ENCODE results near the gene SPEN.

SPEN gene

DNA sequence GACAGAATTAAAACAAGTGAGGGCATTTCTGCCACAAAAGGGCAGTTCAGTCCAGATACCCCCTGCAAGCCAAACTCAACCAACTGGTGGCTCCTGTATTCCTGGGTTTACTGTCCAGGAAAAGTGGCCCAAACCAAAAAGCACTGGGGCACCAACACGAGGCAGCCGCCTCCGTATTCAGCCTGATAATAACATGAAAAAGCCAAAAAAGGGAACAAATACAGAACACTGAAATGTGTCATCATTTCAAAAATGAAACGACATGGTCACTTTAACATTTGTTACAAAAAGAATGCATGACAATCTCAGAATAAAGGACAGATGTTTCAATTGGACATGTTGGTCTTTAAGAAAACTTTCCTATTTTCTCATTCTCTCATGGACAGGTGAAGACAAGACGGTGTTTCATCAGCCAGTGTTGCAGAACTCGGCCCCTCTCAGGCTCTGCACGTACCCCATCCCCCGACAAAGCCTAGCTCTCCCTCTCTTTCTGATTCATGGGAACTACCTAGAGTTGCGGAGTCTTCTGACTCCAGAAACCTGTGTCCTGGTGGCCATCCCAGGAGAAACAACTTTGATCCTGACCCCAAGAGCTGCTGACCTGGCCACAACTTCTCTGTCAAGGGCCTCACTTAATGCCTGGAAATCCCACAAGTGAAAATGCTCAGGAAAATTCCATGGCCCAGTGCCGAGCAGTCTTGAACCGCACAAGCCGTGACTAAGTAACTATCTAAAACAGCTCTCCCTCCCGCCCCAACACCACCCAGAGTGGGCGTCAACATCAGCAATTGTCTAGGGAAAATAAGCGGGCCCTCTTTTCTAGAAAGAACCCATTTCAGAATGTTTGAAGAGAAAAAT lies 101.3 kb downstream of the SPEN start:
- peak; percentile 74 for DNase-seq (ENCODE audit: low read depth)

GRCh38 chr1:15949453-15950245 lies 102.1 kb downstream of the SPEN start:
- peak; percentile 84 for DNase-seq (ENCODE audit: low read depth)

- no peak for DNase-seq (ENCODE audit: low read depth)
These were observed 102.8 kb downstream of the SPEN start for GRCh38 chr1:15950302-15950701.

GRCh38 chr1:15950763-15951295 lies 103.3 kb downstream of the SPEN start:
- no peak for DNase-seq (ENCODE audit: low read depth)

GRCh38 chr1:15951341-15952153 lies 104.0 kb downstream of the SPEN start:
- DNase-seq (ENCODE audit: low read depth): no peak

DNA sequence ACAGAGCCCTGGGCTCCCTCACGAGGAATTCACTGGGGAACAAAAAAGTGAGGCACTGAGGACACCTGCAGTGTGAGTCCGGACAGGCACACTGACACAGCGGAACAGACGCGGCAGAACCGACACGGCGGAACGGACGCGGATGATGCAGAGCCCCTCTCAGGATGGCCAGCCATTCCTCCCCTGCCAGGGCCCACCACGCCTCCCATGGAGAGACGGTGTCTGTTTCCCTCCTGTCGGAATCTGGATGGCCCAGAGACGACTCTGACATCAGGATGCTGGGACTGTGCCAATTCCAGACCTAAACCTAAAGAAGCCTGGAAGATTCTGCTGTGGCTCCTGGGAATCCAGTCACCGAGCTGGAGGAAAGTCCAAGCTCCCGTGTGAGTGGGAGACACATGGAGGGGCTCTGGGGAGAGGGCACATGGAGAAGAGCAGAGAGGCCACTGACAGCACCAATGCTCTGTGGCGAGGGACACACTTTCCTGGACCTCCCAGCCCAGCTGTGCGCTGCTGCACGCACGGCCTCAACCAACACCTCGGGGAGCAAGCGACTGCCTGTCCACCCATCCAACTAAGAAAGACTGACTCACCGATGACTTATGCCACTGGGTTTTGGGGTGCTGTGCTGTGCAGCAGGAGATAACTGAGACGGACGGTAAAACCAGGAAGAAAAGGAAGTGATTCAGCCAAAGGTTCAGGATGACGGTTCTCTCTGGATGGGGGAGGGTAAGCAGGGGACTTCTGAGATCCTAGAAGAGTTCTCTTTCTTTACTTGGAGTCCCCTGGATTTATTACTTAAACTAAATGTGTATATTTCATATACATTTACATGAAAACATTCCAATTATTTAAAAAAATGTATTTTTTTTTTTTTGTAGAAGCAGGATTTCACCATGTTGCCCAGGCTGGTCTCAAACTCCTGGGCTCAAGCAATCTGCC lies 105.1 kb downstream of the SPEN start:
- peak; percentile 96 for DNase-seq (ENCODE audit: low read depth)

GRCh38 chr1:15953294-15953771 lies 105.8 kb downstream of the SPEN start:
- DNase-seq (ENCODE audit: low read depth): no peak

GRCh38 chr1:15953791-15954241 lies 106.3 kb downstream of the SPEN start:
- no peak for DNase-seq (ENCODE audit: low read depth)

- no peak for DNase-seq (ENCODE audit: low read depth)
These were observed 106.8 kb downstream of the SPEN start for GRCh38 chr1:15954316-15954715.

DNA sequence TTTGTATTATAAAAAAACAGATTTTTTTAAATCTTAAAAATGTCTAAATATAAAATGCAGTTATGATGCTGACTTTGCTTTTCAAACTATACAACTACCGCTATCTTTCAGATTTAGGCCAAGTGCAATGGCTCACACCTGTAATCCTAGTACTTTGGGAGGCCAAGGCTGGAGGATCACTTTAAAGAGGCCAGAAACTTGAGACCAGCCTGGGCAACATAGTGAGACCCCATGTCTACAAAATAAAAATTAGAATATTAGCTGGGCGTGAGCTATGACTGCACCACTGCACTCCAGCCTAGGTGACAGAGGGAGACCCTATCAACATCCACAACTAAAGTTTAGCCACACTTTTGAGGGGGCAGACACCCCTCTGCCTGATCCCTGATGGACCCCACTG lies 108.0 kb downstream of the SPEN start:
- no peak for DNase-seq (ENCODE audit: low read depth)

DNA sequence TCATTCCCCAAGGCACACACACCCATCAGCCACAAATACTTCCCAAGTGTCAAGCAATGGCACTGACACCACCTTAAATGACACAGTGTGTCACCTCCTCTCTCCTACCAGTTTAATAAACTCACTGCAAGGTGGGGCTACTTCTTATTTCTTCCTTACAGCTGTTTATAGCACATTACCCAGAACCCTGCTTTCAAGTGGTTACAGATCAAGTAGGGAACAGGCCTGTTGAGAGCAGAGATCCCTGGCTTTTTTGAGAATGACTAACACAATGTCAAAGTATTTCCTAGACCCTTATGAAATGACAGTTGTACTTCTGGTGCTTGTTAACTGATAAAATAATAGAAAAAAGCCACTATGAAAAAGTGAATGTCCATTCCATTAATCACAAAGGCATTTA lies 108.6 kb downstream of the SPEN start:
- DNase-seq (ENCODE audit: low read depth): no peak

- no peak for DNase-seq (ENCODE audit: low read depth)
These were observed 110.0 kb downstream of the SPEN start for GRCh38 chr1:15957221-15958095.

DNA sequence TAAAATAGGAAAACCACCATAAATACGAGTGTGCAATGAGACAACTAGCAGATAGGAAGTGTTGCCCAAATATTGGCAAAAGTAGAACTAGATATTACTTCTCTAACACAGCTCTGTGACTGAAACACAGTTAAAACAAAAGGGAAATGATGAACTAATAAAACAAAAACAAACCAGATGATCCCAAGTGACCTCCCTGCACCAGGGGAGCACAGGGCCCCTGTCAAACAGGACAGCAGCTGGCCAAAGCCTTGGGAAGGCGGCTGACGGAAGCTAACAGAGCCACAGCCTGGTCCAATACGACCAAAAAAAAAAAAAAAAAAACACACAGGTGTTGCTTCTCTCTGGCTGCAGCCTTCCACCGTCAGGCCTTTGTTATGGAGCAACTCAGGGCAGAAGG lies 110.6 kb downstream of the SPEN start:
- no peak for DNase-seq (ENCODE audit: low read depth)

- DNase-seq (ENCODE audit: low read depth): no peak
These were observed 111.3 kb downstream of the SPEN start for GRCh38 chr1:15958793-15959192.

DNA sequence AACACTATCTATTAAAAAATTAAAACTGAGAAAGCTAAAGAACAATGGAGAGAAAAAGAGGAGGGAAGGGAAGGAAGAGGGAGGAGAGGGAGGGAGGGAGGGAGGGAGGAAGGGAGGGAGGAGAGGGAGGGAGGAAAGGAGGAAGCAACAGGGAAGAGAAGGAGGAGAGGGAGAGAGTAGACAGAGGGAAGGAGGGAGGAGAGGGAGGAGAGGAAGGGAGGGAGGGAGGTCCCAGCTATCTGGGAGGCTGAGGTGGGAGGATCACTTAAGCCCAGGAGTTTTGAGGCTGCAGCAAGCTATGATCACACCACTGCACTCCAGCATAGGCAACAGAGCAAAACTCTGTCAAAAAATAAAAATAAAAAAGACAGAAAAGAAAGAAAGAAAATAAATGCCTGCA lies 111.9 kb downstream of the SPEN start:
- no peak for DNase-seq (ENCODE audit: low read depth)

GRCh38 chr1:15959827-15960446 lies 112.4 kb downstream of the SPEN start:
- DNase-seq (ENCODE audit: low read depth): no peak

GRCh38 chr1:15960808-15961207 lies 113.3 kb downstream of the SPEN start:
- no peak for DNase-seq (ENCODE audit: low read depth)

- no peak for DNase-seq (ENCODE audit: low read depth)
These were observed 114.0 kb downstream of the SPEN start for GRCh38 chr1:15961492-15961891.

GRCh38 chr1:15962176-15962575 lies 114.7 kb downstream of the SPEN start:
- no peak for DNase-seq (ENCODE audit: low read depth)

Data from HS-5 (cell line).